NOMO-1 (cell line): ENCODE measurements around the gene OR4K5.
"Not testable (repeated sequence)": the region's sequence is repeated elsewhere in the genome, so short reads cannot be mapped to it uniquely, and the experiment has no call there.

ENCODE experiments used
- DNase-seq, 2 experiments: peaks; one replicate each; lab custom pipeline; 2025; ENCODE audit not compliant: unreplicated experiment in 2 of 2; lab: John Stamatoyannopoulos, UW

The OR4K5 gene, protein sequence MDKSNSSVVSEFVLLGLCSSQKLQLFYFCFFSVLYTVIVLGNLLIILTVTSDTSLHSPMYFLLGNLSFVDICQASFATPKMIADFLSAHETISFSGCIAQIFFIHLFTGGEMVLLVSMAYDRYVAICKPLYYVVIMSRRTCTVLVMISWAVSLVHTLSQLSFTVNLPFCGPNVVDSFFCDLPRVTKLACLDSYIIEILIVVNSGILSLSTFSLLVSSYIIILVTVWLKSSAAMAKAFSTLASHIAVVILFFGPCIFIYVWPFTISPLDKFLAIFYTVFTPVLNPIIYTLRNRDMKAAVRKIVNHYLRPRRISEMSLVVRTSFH

GRCh38 chr14:19920021-19920657, at the start of gene OR4K5:
Gene OR4K5, plus strand, starts transcription at chr14:19920607. Its CDS starts 0 bp downstream, at chr14:19920607.
- no peak for DNase-seq

- DNase-seq = no peak
These were observed 47.2 kb upstream of the OR4K5 start for GRCh38 chr14:19873178-19873577.

DNA sequence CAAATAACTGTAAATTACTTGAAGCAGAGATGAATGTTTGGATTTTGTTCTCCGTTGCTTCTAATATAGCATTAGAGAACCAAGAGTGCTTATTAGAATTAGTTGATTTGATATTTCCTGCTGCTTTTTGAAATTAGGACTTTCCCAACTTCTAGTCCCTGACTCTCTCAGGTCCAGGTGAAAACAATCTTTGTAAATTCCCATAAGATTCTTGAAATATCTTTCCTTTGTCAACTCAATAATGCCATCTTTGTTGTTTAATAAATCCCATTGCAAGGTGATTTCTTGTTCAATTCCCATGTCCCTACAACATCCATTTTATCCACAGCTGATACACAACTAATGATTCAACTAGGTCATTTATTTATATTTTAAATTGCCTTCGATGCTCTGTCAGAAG, 45.6 kb upstream of the OR4K5 start, which contains the start of gene OR4K2:
TSS of gene OR4K2 (plus strand) at position 301 of the 400 bp plus-strand sequence. CDS start 1,126 bp downstream, outside the sequence.
- no peak for DNase-seq

GRCh38 chr14:19878029-19878642, 42.3 kb upstream of the OR4K5 start:
- DNase-seq = peak in 1 of 2 experiments; percentile 3

- no peak for DNase-seq
These were observed 25.1 kb upstream of the OR4K5 start for GRCh38 chr14:19895282-19895681.

GRCh38 chr14:19900999-19901398, 19.4 kb upstream of the OR4K5 start:
- no peak for DNase-seq

DNA sequence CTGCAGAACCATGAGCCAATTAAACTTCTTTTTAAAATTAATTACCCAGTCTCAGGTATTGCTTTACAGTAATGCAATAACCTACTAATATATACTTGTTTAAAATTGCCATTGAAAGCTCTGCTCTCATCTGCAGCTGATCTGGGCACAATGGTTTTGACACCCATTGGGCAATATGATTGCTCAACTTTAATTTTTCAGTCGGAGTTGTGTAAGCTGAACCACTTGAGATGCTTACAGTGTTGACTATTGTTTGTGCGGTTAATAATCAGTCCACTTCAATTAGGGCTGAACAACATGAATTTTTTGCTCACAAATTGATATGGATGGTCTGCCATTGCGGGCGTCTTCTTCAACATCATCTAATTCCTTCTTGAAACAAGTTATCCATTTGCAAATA, 18.0 kb upstream of the OR4K5 start:
- peak; percentile 63 to 64 for DNase-seq

- DNase-seq = no peak
These were observed 13.7 kb upstream of the OR4K5 start for GRCh38 chr14:19906665-19907064.

GRCh38 chr14:19911114-19911513, 9.3 kb upstream of the OR4K5 start:
- DNase-seq = no peak

DNA sequence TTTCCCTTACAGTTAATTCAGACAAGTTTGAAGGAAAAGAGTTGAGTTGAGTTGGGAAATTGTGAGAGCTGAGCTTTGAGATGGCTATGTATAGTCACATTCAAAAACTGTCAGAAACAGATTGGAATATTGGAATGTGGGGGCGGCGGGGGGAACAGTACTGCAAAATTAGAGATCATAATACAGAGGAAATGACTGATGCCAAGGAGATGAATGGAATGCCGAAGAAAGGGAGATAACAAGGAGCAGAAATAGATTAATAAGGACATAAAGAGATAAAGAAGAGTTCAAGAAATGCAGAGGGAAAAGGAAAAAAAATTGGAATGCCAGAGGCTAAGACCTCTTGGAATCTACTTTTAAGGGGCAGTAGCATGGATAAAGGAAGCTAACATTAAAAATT, 3.2 kb upstream of the OR4K5 start:
- no peak for DNase-seq

- DNase-seq = no peak
These were observed 2.4 kb upstream of the OR4K5 start for GRCh38 chr14:19917955-19918518.

- no peak for DNase-seq
These were observed 1.7 kb upstream of the OR4K5 start for GRCh38 chr14:19918553-19919264.

DNA sequence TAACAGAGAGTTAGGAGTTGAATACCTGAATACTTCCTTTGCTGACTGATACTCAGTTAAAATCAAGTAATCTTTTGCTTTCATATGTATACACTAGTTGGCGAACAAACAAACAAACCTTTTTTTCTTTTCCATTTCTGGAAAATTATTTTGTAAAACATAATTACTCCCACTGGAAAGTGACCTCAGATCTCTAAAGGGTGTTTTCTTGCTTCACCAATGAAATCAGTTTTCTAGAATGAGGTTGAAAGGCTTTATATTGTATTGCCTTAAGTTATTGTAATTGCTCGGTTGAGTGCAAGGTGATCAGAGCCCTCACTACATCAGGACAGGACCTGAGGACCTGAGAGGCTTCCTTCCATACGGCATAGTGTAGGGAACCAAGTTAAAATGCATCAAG, 10.2 kb downstream of the OR4K5 start, which contains the start of gene OR4K1:
TSS of gene OR4K1 (plus strand) at position 301 of the 400 bp plus-strand sequence. CDS start 4,750 bp downstream, outside the sequence.
- no peak for DNase-seq

DNA sequence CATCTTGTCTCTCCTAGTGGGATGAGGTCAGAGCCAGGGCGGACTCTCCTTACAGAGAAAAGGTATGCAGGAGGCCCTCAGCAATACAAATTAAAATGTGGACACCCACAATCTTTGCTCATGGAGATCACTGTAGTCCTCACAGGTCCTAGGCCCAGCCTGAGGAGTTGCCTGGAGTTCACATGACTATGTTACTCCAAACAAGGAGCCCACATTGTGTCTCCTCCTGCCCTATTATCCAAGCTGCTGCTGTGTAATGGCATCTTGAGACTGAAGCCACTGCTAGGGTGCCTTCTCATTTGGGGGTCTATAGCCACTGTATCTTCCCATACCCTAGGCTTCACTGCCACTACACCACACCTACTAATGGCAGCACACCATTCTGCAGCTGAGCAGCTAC, 21.3 kb downstream of the OR4K5 start:
- no peak for DNase-seq

DNA sequence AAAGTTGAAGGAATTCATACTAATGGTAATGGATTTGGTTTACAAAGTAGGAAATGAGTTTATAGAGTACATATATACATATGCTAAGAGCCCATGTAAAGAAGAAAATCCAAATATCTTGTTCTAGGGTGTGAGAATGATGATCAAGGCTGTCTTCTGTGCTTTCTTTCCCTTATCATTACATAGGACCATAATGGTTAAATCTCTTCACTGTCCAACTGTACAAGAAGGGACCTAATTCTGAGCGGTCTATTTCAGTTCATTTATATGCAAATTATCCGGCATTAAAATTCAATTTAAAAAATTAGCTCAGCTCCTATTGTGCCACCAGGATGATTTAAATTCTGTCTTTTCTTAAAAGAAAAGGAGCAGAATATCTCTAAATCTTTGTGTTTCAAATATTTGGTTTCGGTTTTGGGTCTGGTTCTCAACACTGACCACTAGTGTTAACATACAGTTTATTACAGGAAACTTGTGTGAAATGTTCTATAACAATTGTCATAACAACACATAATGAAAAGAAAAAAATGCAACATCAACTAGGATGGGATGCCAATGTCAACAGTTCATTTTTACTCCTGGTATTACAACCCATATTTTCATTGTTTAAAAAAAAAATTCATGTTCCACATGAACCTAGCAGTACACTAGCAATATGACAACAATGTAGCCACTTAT, 27.1 kb downstream of the OR4K5 start:
- DNase-seq = no peak

DNA sequence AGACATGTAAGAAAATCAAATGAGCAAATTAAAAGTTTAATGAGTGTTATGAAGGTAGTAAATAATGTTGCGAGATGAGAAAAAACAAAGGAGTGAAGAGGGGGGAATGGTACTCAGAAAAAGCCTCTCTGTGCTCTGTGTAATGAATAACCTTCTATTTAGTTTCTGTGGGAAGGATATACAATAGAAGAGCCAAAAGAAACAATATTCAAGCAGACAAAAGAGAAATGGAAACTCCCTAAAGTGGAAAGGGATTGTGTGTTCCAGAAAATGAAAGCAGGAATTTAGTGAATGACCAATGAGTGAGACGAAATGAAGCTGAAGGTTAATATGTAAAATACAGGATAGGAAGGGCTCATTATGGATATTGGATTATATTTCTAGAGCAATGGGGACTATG, 28.8 kb downstream of the OR4K5 start:
- DNase-seq = no peak

- not testable (repeated sequence) for DNase-seq
These were observed 49.3 kb downstream of the OR4K5 start for GRCh38 chr14:19969735-19970134.
